ENCODE results near the gene ASCL1. TPM values are rescaled to one million over a fixed set of nuclear protein-coding genes. Genes with fewer than 3 reads are reported as not detected.
A peak's percentile ranks its signal among the peaks of the same experiment; 100 is the strongest.

ASCL1 gene
- total RNA-seq, 2 donors from 2014 or later, result 0.17 to 0.53 TPM

GRCh38 chr12:102939670-102940222, 17.7 kb upstream of the ASCL1 start:
- Histone ChIP-seq H3K4me1 (no peaks in the 10 kb centered on the region), H3K9ac (ENCODE audit: low read depth in 2 of 2, low read length in 2 of 2) (no peak overlapping the region), H3K9me3 (no peaks in the 10 kb centered on the region), H3K27me3 (no peaks in the 10 kb centered on the region), H3K27ac (no peak overlapping the region), H3K36me3 (no peaks in the 10 kb centered on the region), H3K4me3 (no peak overlapping the region)
- DNase-seq, result no peak
- intact Hi-C loops (cut with DNase I), result no loop called here
- no peak for TF ChIP-seq CTCF (IDR thresholded peaks at IDR 0.05)

GRCh38 chr12:102946042-102946441, 11.4 kb upstream of the ASCL1 start:
- Histone ChIP-seq H3K4me1 (no peaks in the 10 kb centered on the region), H3K9ac (ENCODE audit: low read depth in 2 of 2, low read length in 2 of 2) (no peak overlapping the region), H3K4me3 (no peak overlapping the region), H3K9me3 (no peaks in the 10 kb centered on the region), H3K36me3 (no peaks in the 10 kb centered on the region), H3K27me3 (peaks cover 14% of the 10 kb centered on the region), H3K27ac (no peak overlapping the region)
- no peak for TF ChIP-seq CTCF (IDR thresholded peaks at IDR 0.05)
- DNase-seq, result no peak
- intact Hi-C loops (cut with DNase I), result loop anchor here (5.0 kb wide), 1 partner anchor 556 kb away; no protein-coding TSS in a partner anchor

GRCh38 chr12:102948941-102949352, 8.5 kb upstream of the ASCL1 start:
- no peaks in the 10 kb centered on the region for H3K9me3 ChIP-seq
- H3K9ac ChIP-seq (ENCODE audit: low read depth in 2 of 2, low read length in 2 of 2), result no peak overlapping the region
- H3K36me3 ChIP-seq, result no peaks in the 10 kb centered on the region
- peak; percentile 96 for TF ChIP-seq CTCF (IDR thresholded peaks at IDR 0.05)
- intact Hi-C loops (cut with DNase I), result loop anchor here (2.0 to 5.0 kb wide), 2 partner anchors 553 to 600 kb away; no protein-coding TSS in a partner anchor
- no peak overlapping the region for H3K4me3 ChIP-seq
- H3K27me3 ChIP-seq, result peaks cover 26% of the 10 kb centered on the region
- no peaks in the 10 kb centered on the region for H3K4me1 ChIP-seq
- no peak overlapping the region for H3K27ac ChIP-seq
- peak; percentile 46 for DNase-seq

GRCh38 chr12:102950107-102950949, 7.1 kb upstream of the ASCL1 start:
- Histone ChIP-seq H3K4me1 (no peaks in the 10 kb centered on the region), H3K9ac (ENCODE audit: low read depth in 2 of 2, low read length in 2 of 2) (no peak overlapping the region), H3K27ac (no peak overlapping the region), H3K9me3 (no peaks in the 10 kb centered on the region), H3K27me3 (peaks cover 35% of the 10 kb centered on the region), H3K4me3 (no peak overlapping the region), H3K36me3 (no peaks in the 10 kb centered on the region)
- DNase-seq, result no peak
- no peak for TF ChIP-seq CTCF (IDR thresholded peaks at IDR 0.05)
- intact Hi-C loops (cut with DNase I), result no loop called here

GRCh38 chr12:102950950-102951619, 6.4 kb upstream of the ASCL1 start:
- Histone ChIP-seq H3K9ac (ENCODE audit: low read depth in 2 of 2, low read length in 2 of 2) (no peak overlapping the region), H3K9me3 (no peaks in the 10 kb centered on the region), H3K27ac (no peak overlapping the region), H3K4me1 (no peaks in the 10 kb centered on the region), H3K36me3 (no peaks in the 10 kb centered on the region), H3K4me3 (no peak overlapping the region), H3K27me3 (peaks cover 42% of the 10 kb centered on the region)
- no peak for DNase-seq
- intact Hi-C loops (cut with DNase I), result no loop called here
- no peak for TF ChIP-seq CTCF (IDR thresholded peaks at IDR 0.05)
